Kidney (tissue), 14 donors: ENCODE data around the gene HPCAL1. TPM values are rescaled to one million over a fixed set of nuclear protein-coding genes. Genes with fewer than 3 reads are reported as not detected.

Experiments used
- DNase-seq, 5 donors: peaks; one replicate each; pipeline ENCODE4 v3.0.0-alpha.2; 2013 to 2020
- FAIRE-seq: peaks from 2 replicates; lab custom pipeline; 2012; peaks lifted over from hg19 to GRCh38; lab: Jason Lieb, UNC
- H3K27ac ChIP-seq, 2 donors: one replicate each; pipeline ENCODE4 v1.7.0; 2013; ENCODE audit warnings: low read depth in 2 of 2, low read length in 2 of 2, inconsistent platforms in 1 of 2
- H3K27me3 ChIP-seq: one replicate; pipeline ENCODE4 v1.7.1; 2013; ENCODE audit warnings: low read length, inconsistent platforms; ENCODE audit not compliant: control insufficient read depth, insufficient read depth
- H3K36me3 ChIP-seq, 3 donors: one replicate each; pipeline versions ENCODE4 v1.7.0 to v1.7.1; 2013; ENCODE audit warnings: low read length in 3 of 3, control low read depth in 1 of 3, inconsistent platforms in 1 of 3; ENCODE audit not compliant: insufficient read depth in 3 of 3, control insufficient read depth in 2 of 3
- H3K4me1 ChIP-seq, 3 donors: one replicate each; pipeline versions ENCODE4 v1.7.0 to v1.7.1; 2013; ENCODE audit warnings: low read length in 3 of 3, inconsistent platforms in 1 of 3, low read depth in 1 of 3; ENCODE audit not compliant: control insufficient read depth in 2 of 3, insufficient read depth in 2 of 3
- H3K4me3 ChIP-seq, 3 donors: one replicate each; pipeline versions ENCODE4 v1.7.0 to v1.8.1; 2013; ENCODE audit warnings: low read length in 3 of 3, control low read depth in 1 of 3, inconsistent platforms in 1 of 3
- H3K9ac ChIP-seq, 3 donors: one replicate each; pipeline versions ENCODE4 v1.7.0 to v1.7.1; 2013; ENCODE audit warnings: low read length in 3 of 3, control low read depth in 1 of 3, inconsistent platforms in 1 of 3
- H3K9me3 ChIP-seq, 3 donors: one replicate each; pipeline versions ENCODE4 v1.7.0 to v1.7.1; 2013; ENCODE audit warnings: low read length in 3 of 3, control low read depth in 1 of 3, inconsistent platforms in 1 of 3; ENCODE audit not compliant: control insufficient read depth in 2 of 3, insufficient read depth in 1 of 3
- intact Hi-C: fragments of 100-400 bp; cut with DNase I; formaldehyde crosslinking; loops from one replicate; pipeline ENCODE4 v1.11.1; 2022
- polyA plus RNA-seq: library from polyadenylated mRNA; stranded (reverse); fragments of 350-450 nt; fragmentation: Illumina TruSeq; extraction: RNeasy Lipid Tissue Mini Kit (QIAGEN cat#74804); gene quantifications from one replicate; pipeline ENCODE4 v1.2.3, GENCODE V29; 2014; ENCODE audit warnings: low read depth, low replicate concordance; ENCODE audit not compliant: insufficient read depth
- total RNA-seq: library from RNA; stranded (reverse); fragmentation: NEBNext Ultra II Directional; extraction: Animal tissue kit (Norgen Biotek cat#: 25700); gene quantifications from one replicate; pipeline ENCODE4 v1.2.1, GENCODE V29; 2021
- TF ChIP-seq, protein P1 (sequence below): IDR thresholded peaks from 3 replicates; pipeline ENCODE4 v1.5.1; 2012; ENCODE audit warnings: mild to moderate bottlenecking, moderate library complexity, borderline replicate concordance; ENCODE audit not compliant: insufficient read depth; ENCODE audit errors: extremely low read depth
- donor health status: control.
- donor health status: control.
- donor health status: control.
- donor health status: control.
- donor health status: control.
- donor health status: DM: yes; HTN: yes; CAD: no.
- donor health status: Normal renal cell carcinoma (clear cell type).

The HPCAL1 gene
- total and polyA plus RNA-seq, 2 donors from 2014 or later: 47.3 to 121 TPM

DNA sequence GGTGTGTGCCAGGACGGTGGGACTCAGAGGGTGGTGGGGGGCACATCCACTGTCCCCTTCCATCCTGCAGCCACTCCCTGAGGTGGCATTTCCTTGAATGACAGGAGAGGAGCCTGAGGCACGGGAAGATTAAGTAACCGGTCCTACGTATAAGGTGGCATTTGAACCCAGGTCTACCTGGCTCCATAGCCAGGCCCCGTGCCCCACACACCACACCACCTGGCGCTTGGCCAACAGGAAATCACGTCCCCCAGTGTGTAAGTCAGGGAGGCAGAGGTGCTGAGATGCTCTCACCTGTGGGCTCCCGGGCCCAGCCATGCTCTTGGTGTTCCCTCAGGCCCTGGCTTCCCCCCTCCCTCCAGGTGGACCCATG is 53.7 kb downstream of the HPCAL1 start:
- Histone ChIP-seq H3K4me1 (peaks cover 0 to 11% (median 0%) of the 10 kb centered on the region in 3 donors), H3K27ac (no peak overlapping the region), H3K9me3 (no peaks in the 10 kb centered on the region), H3K27me3 (no peaks in the 10 kb centered on the region), H3K36me3 (no peaks in the 10 kb centered on the region), H3K4me3 (no peak overlapping the region), H3K9ac (no peak overlapping the region)
- DNase-seq (no peak), FAIRE-seq (no peak)
- TF ChIP-seq, protein P1, sequence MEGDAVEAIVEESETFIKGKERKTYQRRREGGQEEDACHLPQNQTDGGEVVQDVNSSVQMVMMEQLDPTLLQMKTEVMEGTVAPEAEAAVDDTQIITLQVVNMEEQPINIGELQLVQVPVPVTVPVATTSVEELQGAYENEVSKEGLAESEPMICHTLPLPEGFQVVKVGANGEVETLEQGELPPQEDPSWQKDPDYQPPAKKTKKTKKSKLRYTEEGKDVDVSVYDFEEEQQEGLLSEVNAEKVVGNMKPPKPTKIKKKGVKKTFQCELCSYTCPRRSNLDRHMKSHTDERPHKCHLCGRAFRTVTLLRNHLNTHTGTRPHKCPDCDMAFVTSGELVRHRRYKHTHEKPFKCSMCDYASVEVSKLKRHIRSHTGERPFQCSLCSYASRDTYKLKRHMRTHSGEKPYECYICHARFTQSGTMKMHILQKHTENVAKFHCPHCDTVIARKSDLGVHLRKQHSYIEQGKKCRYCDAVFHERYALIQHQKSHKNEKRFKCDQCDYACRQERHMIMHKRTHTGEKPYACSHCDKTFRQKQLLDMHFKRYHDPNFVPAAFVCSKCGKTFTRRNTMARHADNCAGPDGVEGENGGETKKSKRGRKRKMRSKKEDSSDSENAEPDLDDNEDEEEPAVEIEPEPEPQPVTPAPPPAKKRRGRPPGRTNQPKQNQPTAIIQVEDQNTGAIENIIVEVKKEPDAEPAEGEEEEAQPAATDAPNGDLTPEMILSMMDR: no peak
- intact Hi-C loops: no loop called here

DNA sequence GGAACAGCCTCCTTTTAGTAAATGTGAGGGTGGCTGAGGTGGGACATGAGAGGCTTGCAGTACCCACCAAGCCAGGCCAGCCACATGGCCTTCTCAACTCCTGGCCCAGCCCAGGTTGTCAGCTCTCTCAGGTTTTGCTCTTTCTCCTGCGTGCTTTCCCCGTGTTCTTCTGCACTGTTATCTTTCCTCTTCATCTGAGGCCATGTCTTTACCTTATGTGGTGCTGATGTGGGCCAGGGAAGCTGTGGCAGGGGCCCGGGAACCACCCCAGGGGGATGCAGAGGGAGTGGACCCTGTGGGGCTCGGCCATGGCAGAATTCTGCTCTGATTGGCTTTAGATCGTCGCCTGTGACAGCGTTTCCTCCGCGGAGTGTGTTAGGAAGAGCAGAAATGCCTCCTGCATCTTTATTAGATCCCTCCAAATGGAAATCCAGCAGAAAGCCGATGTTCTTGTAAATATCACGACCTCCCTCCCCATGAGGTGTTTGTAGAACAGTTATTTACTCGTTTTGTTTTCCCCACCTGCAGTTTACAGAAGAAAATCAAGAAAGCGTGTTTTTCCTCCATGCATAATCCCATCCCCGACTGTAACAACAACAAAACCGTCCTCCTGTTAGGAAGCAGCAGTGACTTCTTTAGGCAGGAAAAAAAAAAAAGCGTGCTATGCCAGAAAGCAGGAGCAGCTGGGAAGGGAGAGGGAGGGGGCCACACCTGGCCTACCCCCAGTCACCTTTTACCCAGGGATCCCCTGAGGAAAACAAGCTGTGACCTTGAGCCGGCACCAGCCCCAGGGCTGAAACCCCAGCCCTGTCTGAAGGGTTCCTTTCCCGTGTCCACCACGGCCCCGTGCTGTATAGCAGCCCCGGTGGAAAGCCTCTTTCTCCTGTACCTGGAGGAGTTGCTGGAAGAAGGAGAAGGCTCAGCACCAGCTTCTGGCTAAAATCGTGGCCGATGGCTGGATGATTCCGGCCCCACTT is 54.8 kb downstream of the HPCAL1 start:
- Histone ChIP-seq H3K27me3 (no peaks in the 10 kb centered on the region), H3K27ac (no peak overlapping the region), H3K9ac (no peak overlapping the region), H3K4me3 (no peak overlapping the region), H3K4me1 (peaks cover 0 to 13% (median 0%) of the 10 kb centered on the region in 3 donors), H3K9me3 (no peaks in the 10 kb centered on the region), H3K36me3 (no peaks in the 10 kb centered on the region)
- intact Hi-C loops: no loop called here
- no peak for DNase-seq
- no peak for FAIRE-seq
- TF ChIP-seq, protein P1: no peak

DNA sequence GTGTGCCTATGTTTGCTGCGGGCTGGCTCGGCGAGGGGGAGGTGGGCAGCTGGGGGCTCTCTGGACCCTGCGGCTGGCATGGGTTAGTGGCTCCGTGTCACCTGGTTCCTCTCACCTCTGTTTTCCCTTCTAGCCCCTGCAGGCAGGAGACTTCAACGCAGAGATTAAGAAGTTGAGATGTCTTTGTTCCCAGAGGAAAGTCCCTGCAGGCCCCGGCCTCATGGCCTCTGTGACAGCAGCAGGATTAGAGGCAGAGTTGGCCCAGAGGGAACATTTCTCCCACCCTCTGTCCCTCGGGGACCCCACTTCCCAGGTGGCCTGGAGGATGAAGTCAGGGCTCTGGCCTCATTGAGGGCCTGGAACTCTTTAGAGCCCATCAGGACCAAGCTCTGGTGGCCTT is 56.5 kb downstream of the HPCAL1 start:
- TF ChIP-seq, protein P1: no peak
- H3K4me1 ChIP-seq: peaks cover 0 to 22% (median 0%) of the 10 kb centered on the region in 3 donors
- no peaks in the 10 kb centered on the region for H3K9me3 ChIP-seq
- H3K36me3 ChIP-seq: no peaks in the 10 kb centered on the region
- DNase-seq (no peak), FAIRE-seq (no peak)
- no peak overlapping the region for H3K9ac ChIP-seq
- no peaks in the 10 kb centered on the region for H3K27me3 ChIP-seq
- H3K27ac ChIP-seq: no peak overlapping the region
- no peak overlapping the region for H3K4me3 ChIP-seq
- intact Hi-C loops: no loop called here
